ENCODE results near the gene TRPV2.

Gene TRPV2

DNA sequence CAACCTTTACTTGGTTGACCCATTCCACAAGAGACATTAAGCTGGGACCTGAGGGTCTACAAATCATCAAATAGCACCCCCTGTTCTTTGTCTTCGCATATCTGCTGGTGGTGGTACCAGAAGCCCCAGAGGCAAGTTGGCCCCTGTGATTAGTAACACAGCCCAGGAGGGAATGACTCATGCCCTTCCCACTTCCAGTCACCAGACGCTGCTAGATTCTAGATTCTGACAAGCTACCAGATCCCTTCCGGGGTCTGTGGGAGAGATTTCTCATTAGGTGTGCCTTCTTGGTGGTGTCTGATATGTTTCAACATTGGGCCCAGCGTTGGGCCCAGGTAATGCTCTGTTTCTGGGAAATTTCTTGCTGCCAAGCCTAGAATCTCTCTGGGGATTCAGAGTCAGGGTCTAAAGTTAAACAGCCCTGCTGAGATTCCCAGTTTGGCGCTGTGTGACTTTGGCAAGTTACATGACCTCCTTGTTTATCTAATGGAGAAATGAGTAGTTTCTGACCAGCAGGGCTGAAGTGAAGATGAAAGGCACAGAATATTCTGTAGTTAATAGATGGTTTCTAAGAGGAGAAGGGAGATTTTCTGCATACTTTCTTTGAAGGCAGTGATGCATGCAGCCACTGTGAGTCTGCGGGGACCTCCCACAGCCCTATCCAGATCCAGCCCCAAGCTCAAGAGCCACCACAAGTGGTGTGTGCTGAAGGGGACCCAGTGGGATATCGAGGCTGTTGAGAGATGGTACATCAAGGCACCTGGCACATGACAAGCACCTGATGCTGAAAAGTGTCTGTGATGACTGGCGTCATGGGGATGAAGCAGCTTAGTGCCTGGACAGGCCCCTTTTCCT is 3.9 kb downstream of the TRPV2 start:
- no peak overlapping the region for H3K23ac ChIP-seq (ENCODE audit: low read length)
- no peak overlapping the region for H3K4me3 ChIP-seq (ENCODE audit: low read depth, low read length)
- peaks cover 26 to 39% of the 10 kb centered on the region in 2 experiments for H3K4me1 ChIP-seq (ENCODE audit: control insufficient read depth in 1 of 2, insufficient read depth in 2 of 2, low read length in 2 of 2)
- peak; percentile 73 to 75 for DNase-seq
- H3K36me3 ChIP-seq (ENCODE audit: control insufficient read depth in 1 of 2, insufficient read depth in 2 of 2, low read length in 2 of 2) = peaks cover 0 to 5% of the 10 kb centered on the region in 2 experiments
- H3K9me3 ChIP-seq (ENCODE audit: insufficient read depth, low read depth, low read length) = peaks cover 3% of the 10 kb centered on the region
- no CpG with 5 or more reads among the region's 8 CpGs for WGBS (ENCODE audit: extremely low coverage, insufficient coverage, insufficient read length)
- H3K9ac ChIP-seq (ENCODE audit: low read length) = no peak overlapping the region
- peak overlapping the region; percentile 88 for H3K18ac ChIP-seq (ENCODE audit: low read length)
- no peaks in the 10 kb centered on the region for H3K27me3 ChIP-seq (ENCODE audit: insufficient read depth, low read length)
- H2AK5ac ChIP-seq (ENCODE audit: low read length) = peak overlapping the region; percentile 11
- peak overlapping the region; percentile 74 for H4K91ac ChIP-seq (ENCODE audit: low read depth, low read length)
- peak overlapping the region; percentile 27 for H4K8ac ChIP-seq (ENCODE audit: low read depth, low read length)
- H3K14ac ChIP-seq (ENCODE audit: low read length) = peak overlapping the region; percentile 38
- peak overlapping the region; percentile 81 for H2BK5ac ChIP-seq (ENCODE audit: low read depth, low read length, poor library complexity)
- peak overlapping the region; percentile 88 for H3K27ac ChIP-seq (ENCODE audit: low read depth, low read length)
- H2BK12ac ChIP-seq (ENCODE audit: low read length) = peak overlapping the region; percentile 85
- no peak overlapping the region for H3K4ac ChIP-seq (ENCODE audit: low read depth, low read length)
- H3K4me2 ChIP-seq (ENCODE audit: low read length) = peak overlapping the region; percentile 28
- peaks cover 27% of the 10 kb centered on the region for H3K79me1 ChIP-seq (ENCODE audit: low read length)
- H2BK120ac ChIP-seq (ENCODE audit: insufficient read depth, low read length, poor library complexity) = peak overlapping the region; percentile 57
- H2AFZ ChIP-seq (ENCODE audit: insufficient read depth, low read length, poor library complexity) = peak overlapping the region; percentile 8
- H4K12ac ChIP-seq (ENCODE audit: low read depth, low read length) = no peak overlapping the region
- peaks cover 2% of the 10 kb centered on the region for H3K79me2 ChIP-seq (ENCODE audit: control insufficient read depth, insufficient read depth, low read length, poor library complexity)

DNA sequence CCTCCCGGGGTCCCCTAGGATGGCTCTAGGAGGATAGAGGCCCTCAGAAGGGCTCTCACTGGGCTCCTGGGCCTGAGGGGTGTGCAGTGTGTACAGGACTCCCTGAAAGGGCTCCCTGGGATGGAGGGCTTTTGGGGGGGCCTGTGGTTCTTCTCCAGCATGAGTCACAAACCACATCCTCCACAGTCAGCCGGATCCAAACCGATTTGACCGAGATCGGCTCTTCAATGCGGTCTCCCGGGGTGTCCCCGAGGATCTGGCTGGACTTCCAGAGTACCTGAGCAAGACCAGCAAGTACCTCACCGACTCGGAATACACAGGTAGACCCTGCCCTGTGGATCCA is 4.5 kb downstream of the TRPV2 start:
- peak overlapping the region; percentile 81 for H2BK5ac ChIP-seq (ENCODE audit: low read depth, low read length, poor library complexity)
- H3K4me1 ChIP-seq (ENCODE audit: control insufficient read depth in 1 of 2, insufficient read depth in 2 of 2, low read length in 2 of 2) = peaks cover 26 to 39% of the 10 kb centered on the region in 2 experiments
- H2AK5ac ChIP-seq (ENCODE audit: low read length) = peak overlapping the region; percentile 94
- H3K14ac ChIP-seq (ENCODE audit: low read length) = peak overlapping the region; percentile 38
- peaks cover 0 to 5% of the 10 kb centered on the region in 2 experiments for H3K36me3 ChIP-seq (ENCODE audit: control insufficient read depth in 1 of 2, insufficient read depth in 2 of 2, low read length in 2 of 2)
- H3K27me3 ChIP-seq (ENCODE audit: insufficient read depth, low read length) = no peaks in the 10 kb centered on the region
- no peak overlapping the region for H3K9ac ChIP-seq (ENCODE audit: low read length)
- peaks cover 3% of the 10 kb centered on the region for H3K9me3 ChIP-seq (ENCODE audit: insufficient read depth, low read depth, low read length)
- no peak overlapping the region for H3K4me3 ChIP-seq (ENCODE audit: low read depth, low read length)
- peak overlapping the region; percentile 85 for H2BK12ac ChIP-seq (ENCODE audit: low read length)
- H3K79me1 ChIP-seq (ENCODE audit: low read length) = peaks cover 27% of the 10 kb centered on the region
- peak overlapping the region; percentile 8 for H2AFZ ChIP-seq (ENCODE audit: insufficient read depth, low read length, poor library complexity)
- peak overlapping the region; percentile 21 for H4K12ac ChIP-seq (ENCODE audit: low read depth, low read length)
- H4K91ac ChIP-seq (ENCODE audit: low read depth, low read length) = peak overlapping the region; percentile 74
- H3K79me2 ChIP-seq (ENCODE audit: control insufficient read depth, insufficient read depth, low read length, poor library complexity) = peaks cover 2% of the 10 kb centered on the region
- H3K23ac ChIP-seq (ENCODE audit: low read length) = no peak overlapping the region
- peak overlapping the region; percentile 28 for H3K4me2 ChIP-seq (ENCODE audit: low read length)
- WGBS (ENCODE audit: extremely low coverage, insufficient coverage, insufficient read length) = no CpG with 5 or more reads among the region's 10 CpGs
- peak overlapping the region; percentile 27 for H4K8ac ChIP-seq (ENCODE audit: low read depth, low read length)
- no peak for DNase-seq
- H3K18ac ChIP-seq (ENCODE audit: low read length) = peak overlapping the region; percentile 88
- peak overlapping the region; percentile 36 for H3K4ac ChIP-seq (ENCODE audit: low read depth, low read length)
- peak overlapping the region; percentile 57 for H2BK120ac ChIP-seq (ENCODE audit: insufficient read depth, low read length, poor library complexity)
- peak overlapping the region; percentile 88 for H3K27ac ChIP-seq (ENCODE audit: low read depth, low read length)

DNA sequence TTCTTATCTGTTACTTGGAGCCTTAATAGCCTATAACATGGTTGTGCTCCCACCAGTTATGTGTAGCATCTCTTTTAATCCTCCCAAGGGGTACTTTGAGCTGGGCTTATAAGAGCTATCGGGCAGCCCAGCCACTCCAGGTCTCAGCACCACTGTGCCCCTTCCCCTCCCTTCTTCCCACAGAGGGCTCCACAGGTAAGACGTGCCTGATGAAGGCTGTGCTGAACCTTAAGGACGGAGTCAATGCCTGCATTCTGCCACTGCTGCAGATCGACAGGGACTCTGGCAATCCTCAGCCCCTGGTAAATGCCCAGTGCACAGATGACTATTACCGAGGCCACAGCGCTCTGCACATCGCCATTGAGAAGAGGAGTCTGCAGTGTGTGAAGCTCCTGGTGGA is 7.0 kb downstream of the TRPV2 start:
- Histone ChIP-seq H3K23ac (ENCODE audit: low read length) (no peak overlapping the region), H3K27me3 (ENCODE audit: insufficient read depth, low read length) (no peaks in the 10 kb centered on the region), H3K4ac (ENCODE audit: low read depth, low read length) (no peak overlapping the region), H3K14ac (ENCODE audit: low read length) (no peak overlapping the region), H2BK5ac (ENCODE audit: low read depth, low read length, poor library complexity) (no peak overlapping the region), H3K18ac (ENCODE audit: low read length) (no peak overlapping the region), H4K12ac (ENCODE audit: low read depth, low read length) (no peak overlapping the region), H3K79me1 (ENCODE audit: low read length) (peaks cover 23% of the 10 kb centered on the region), H2BK12ac (ENCODE audit: low read length) (peak overlapping the region; percentile 1), H2AK5ac (ENCODE audit: low read length) (no peak overlapping the region), H3K4me3 (ENCODE audit: low read depth, low read length) (no peak overlapping the region), H3K4me1 (ENCODE audit: control insufficient read depth in 1 of 2, insufficient read depth in 2 of 2, low read length in 2 of 2) (peaks cover 22 to 34% of the 10 kb centered on the region in 2 experiments), H3K36me3 (ENCODE audit: control insufficient read depth in 1 of 2, insufficient read depth in 2 of 2, low read length in 2 of 2) (peaks cover 0 to 11% of the 10 kb centered on the region in 2 experiments), H4K91ac (ENCODE audit: low read depth, low read length) (no peak overlapping the region), H4K8ac (ENCODE audit: low read depth, low read length) (no peak overlapping the region), H3K27ac (ENCODE audit: low read depth, low read length) (no peak overlapping the region), H3K79me2 (ENCODE audit: control insufficient read depth, insufficient read depth, low read length, poor library complexity) (peaks cover 2% of the 10 kb centered on the region), H3K9me3 (ENCODE audit: insufficient read depth, low read depth, low read length) (peaks cover 2% of the 10 kb centered on the region), H3K4me2 (ENCODE audit: low read length) (no peak overlapping the region), H2AFZ (ENCODE audit: insufficient read depth, low read length, poor library complexity) (no peak overlapping the region), H2BK120ac (ENCODE audit: insufficient read depth, low read length, poor library complexity) (no peak overlapping the region), H3K9ac (ENCODE audit: low read length) (no peak overlapping the region)
- no peak for DNase-seq
- WGBS (ENCODE audit: extremely low coverage, insufficient coverage, insufficient read length) = no CpG with 5 or more reads among the region's 7 CpGs

GRCh38 chr17:16423226-16423872 is 8.0 kb downstream of the TRPV2 start:
- no peak overlapping the region for H4K8ac ChIP-seq (ENCODE audit: low read depth, low read length)
- DNase-seq = no peak
- H3K4me1 ChIP-seq (ENCODE audit: control insufficient read depth in 1 of 2, insufficient read depth in 2 of 2, low read length in 2 of 2) = peaks cover 14 to 25% of the 10 kb centered on the region in 2 experiments
- H2BK12ac ChIP-seq (ENCODE audit: low read length) = no peak overlapping the region
- H3K4ac ChIP-seq (ENCODE audit: low read depth, low read length) = no peak overlapping the region
- H3K23ac ChIP-seq (ENCODE audit: low read length) = no peak overlapping the region
- peaks cover 13% of the 10 kb centered on the region for H3K79me1 ChIP-seq (ENCODE audit: low read length)
- H3K18ac ChIP-seq (ENCODE audit: low read length) = no peak overlapping the region
- H3K14ac ChIP-seq (ENCODE audit: low read length) = no peak overlapping the region
- H3K4me3 ChIP-seq (ENCODE audit: low read depth, low read length) = no peak overlapping the region
- H3K4me2 ChIP-seq (ENCODE audit: low read length) = no peak overlapping the region
- H3K36me3 ChIP-seq (ENCODE audit: control insufficient read depth in 1 of 2, insufficient read depth in 2 of 2, low read length in 2 of 2) = peaks cover 0 to 9% of the 10 kb centered on the region in 2 experiments
- H3K9ac ChIP-seq (ENCODE audit: low read length) = no peak overlapping the region
- H3K27me3 ChIP-seq (ENCODE audit: insufficient read depth, low read length) = no peaks in the 10 kb centered on the region
- H3K79me2 ChIP-seq (ENCODE audit: control insufficient read depth, insufficient read depth, low read length, poor library complexity) = peaks cover 2% of the 10 kb centered on the region
- no peaks in the 10 kb centered on the region for H3K9me3 ChIP-seq (ENCODE audit: insufficient read depth, low read depth, low read length)
- no peak overlapping the region for H2AFZ ChIP-seq (ENCODE audit: insufficient read depth, low read length, poor library complexity)
- H4K91ac ChIP-seq (ENCODE audit: low read depth, low read length) = no peak overlapping the region
- H2BK120ac ChIP-seq (ENCODE audit: insufficient read depth, low read length, poor library complexity) = no peak overlapping the region
- no peak overlapping the region for H2BK5ac ChIP-seq (ENCODE audit: low read depth, low read length, poor library complexity)
- no peak overlapping the region for H2AK5ac ChIP-seq (ENCODE audit: low read length)
- no peak overlapping the region for H4K12ac ChIP-seq (ENCODE audit: low read depth, low read length)
- no CpG with 5 or more reads among the region's 10 CpGs for WGBS (ENCODE audit: extremely low coverage, insufficient coverage, insufficient read length)
- H3K27ac ChIP-seq (ENCODE audit: low read depth, low read length) = no peak overlapping the region
